Kidney tubule cell (primary cell): ENCODE results near the gene SGPP1.
"Not testable (repeated sequence)": the region's sequence is repeated elsewhere in the genome, so short reads cannot be mapped to it uniquely, and the experiment has no call there.

ENCODE experiments used
- DNase-seq: peaks from one replicate; pipeline ENCODE4 v3.0.0-alpha.2; 2018; ENCODE audit warnings: low spot score

Gene SGPP1

DNA sequence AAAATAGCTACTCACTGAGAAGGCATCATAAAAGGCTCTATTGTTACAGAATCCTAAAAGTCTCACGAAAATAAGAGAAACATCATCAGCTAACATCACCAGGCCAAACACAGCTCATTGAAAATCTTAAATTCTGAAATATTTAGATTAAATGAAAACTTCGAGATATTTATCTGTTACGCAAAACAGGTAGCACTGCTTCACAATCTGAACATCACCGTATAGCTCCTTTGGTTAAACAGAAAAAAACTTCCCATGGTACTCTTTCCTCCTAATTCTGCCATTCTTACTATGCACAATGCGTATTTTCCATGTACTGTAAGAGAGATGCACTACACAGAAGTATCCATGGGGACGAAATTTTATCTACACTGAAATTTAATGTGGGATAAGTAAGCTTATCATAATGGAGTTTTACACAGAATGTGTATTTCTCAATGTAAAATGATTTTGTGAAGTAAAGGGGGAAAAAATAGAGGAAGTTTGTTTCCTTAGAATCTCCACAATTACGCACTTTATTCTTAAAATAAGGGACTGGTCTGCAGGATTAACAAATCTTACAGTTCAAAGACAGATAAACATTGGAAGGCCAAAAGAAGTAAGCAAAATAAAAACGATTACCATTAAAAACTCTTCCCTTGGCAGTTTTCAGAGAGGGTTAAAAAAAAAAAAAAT lies 1.9 kb downstream of the SGPP1 start:
- DNase-seq = no peak

DNA sequence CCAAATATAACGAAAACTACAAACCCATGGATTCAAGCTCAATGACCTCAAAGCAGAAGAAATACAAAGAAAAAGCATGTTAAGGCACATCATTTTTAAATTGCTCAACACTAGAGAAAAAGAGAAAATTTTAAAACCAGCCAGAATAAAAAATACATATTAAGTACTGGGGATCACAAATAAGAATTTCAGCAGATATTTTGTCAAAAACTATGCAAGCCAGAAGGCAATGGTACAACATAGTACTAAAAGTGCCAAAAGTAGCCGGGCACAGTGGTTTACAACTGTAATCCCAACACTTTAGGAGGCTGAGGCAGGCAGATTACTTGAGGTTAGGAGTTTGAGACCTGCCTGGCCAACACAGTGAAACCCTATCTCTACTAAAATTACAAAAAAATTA lies 10.2 kb downstream of the SGPP1 start:
- peak; percentile 20 for DNase-seq

DNA sequence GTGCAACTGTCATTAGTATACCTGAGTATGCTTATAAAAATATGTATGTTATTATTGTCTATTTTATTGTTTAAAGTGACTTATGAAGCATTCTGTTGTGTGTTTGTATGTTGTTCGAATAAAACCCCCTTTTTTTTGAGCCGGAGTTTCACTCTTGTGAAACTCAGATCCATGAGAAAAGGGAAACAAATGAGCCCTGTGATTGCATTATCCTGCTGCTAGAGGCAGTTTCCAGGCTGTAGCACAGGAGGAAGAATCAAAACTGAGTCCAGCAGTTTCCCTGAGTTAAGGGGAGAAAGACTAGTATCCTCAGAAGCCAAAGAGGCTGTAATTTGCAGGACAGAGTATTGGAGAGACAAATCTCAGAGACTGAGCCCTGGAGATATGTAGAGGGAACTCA lies 12.5 kb downstream of the SGPP1 start:
- DNase-seq = no peak

DNA sequence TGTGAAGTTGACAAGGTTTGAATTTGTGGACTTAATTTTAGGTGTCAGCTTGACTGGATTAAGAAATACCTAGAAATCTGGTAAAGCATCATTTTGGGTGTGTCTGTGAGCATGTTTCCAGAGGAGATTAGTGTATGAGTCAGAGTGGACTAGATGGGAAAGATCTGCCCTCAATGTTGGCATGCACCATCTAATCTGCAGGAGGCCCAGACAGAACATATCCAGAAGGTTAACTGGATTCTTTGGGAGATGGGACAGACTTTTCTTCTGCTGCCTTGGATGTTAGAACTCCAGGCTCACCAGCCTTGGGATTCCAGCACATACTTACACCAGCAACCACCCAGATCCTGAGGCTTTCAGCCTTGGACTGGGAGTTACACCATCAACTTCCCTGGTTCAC lies 14.1 kb downstream of the SGPP1 start:
- peak; percentile 9 for DNase-seq

DNA sequence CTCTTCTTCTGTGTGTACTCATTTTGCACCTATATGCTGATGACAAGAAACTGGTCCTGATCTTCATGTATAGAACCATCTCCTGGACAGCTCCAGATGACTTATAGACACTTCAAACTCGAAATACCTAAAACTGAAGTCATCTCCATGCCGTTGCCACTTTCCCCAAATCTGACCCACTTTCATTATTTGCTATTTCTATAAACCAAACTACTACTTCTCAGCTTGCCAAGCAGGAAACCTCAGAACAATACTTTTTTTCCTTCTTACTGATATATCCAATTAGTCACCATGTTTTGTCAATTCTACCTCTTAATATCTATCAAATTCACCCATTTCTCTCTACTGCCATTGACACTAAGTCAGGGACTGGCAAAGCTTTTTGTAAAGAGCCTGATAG lies 14.8 kb downstream of the SGPP1 start:
- DNase-seq = no peak

DNA sequence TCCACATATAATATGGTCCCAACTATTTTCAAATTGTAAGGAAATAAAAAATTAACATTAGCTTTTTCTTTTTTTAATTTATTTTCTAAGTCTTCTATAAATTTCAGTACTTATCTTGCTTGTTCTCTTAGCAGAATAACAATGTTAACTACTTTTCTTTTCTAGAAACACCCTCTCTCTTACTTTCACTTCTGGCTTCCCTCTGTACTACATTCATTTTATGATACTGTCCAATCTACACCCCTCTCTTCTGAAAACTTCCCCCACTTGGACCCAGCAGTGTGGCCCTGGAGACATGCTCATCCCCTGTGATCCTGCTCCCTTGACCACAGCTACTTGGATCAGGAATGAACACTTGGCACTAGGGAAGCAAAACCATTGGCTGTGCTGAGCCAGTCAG lies 15.7 kb downstream of the SGPP1 start:
- DNase-seq = no peak

DNA sequence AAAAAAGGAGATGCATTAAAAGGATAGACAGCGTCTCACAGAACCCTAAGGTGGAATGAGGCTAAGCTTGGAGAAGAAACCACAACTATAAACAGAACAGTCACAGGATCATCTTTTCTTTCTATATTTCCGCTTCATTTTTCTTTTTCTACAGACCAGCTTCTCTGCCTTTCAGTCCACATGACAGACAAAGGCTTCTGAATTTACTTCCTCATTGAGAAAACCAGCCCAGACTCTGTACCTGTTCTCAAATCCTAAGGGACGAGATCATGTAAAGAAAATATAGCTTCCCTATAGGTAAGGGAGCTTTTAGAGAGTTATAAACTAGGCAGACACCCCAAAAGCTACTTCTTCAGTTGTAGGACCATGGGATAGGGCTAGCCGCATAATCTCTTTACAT lies 17.4 kb downstream of the SGPP1 start:
- no peak for DNase-seq

DNA sequence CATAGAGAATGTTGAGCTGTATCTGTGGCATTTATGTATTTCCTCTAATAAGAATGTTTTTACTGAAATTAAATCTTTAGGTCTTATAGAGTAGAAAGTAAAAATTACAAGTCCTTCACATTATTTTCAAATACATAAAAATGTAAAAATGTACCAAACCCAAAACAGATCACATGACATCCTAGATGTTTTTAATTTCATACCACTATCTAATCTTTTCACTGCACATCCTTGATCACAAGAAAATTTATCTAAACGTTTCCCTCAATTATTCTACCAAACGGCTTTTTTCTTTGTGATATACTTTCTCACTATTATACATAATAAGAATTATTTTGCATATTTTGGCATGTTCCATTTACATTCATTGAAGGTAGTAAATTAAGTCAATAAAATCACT lies 18.3 kb downstream of the SGPP1 start:
- no peak for DNase-seq

DNA sequence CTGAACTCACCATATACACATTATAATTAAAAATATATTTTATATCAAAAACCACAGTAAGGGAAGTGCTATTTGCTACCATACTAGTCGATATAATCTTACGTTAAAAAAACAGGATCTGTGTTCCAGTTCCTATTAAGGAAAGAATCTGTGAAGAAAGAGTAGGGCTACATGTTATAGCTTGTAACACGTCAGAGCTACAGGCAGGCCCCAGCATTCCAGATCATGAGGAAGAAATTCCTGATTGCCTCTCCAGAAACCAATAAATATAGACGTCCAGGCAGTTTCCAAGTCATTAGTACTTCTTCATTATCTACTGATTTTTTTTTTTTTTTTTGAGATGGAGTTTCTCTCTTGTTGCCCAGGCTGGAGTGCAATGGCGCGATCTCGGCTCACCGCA lies 20.6 kb downstream of the SGPP1 start:
- no peak for DNase-seq

DNA sequence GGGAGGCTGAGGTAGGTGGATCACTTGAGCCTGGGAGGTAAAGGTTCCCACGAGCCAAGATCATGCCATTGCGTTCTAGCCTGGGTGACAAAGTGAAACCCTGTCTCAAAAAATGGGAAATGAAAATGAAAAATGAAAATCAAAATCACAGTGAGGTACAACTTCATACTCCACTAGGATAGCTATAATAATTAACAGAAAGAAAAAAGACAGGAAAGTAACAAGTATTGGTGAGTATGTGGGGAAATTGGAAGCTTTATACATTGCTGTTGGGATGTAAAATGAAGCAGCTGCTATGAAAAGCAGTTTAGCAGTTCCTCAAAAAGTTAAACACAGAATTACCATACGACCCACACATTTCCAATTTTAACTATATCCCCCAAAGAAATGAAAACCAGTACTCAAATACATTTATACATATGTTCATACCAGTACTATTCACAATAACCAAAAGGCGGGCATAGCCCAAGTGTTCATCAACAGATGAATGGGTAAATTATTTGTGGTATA lies 22.2 kb downstream of the SGPP1 start:
- no peak for DNase-seq

DNA sequence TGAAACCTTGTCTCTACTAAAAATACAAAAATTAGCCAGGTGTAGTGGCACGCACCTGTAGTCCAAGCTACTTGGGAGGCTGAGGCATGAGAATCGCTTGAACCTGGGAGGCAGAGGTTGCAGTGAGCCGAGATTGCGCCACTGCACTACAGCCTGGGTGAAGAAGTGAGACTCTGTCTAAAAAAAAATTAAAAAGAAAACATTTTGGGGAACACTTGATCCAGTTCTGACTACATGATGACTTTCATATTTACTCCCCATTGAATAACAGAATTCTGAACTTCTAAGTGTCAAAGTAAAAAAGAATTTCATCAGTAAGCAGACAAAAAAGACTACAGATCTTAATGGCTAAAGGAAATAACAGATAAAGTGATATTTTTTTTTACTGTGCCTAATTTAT lies 25.3 kb downstream of the SGPP1 start:
- DNase-seq = not testable (repeated sequence)

DNA sequence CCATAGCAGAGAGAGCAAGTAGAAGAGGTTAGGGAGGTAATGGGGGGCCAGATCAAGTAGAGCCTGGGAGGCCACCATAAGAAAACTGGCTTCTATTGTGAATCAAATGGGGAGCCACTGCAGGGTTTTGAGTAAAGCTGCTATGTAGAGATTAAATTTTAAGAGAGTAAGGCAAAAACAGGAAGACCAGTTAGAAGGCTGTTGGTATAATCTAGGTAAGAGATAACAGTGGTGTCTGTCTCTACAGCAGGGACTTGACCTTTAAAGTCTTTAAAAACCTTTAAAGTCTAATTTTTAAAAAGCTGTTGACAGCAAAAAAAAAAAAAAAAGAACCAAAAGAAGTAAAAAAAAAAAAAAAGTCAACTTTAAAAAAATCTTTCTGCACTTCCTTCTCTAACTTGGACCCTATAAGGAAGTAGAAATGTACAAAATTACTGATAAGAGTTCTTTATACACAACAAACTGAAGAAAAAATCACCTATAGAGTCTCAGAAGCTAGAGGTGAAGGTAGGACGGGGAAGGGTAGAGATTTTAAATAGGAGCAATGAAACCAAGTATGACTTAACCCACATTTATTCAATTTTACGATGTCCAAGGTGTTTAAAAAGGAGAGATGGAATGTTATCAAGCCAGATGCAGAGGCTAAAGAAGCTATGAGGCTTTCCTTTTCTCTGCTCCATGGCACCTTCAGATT lies 26.1 kb downstream of the SGPP1 start:
- no peak for DNase-seq

DNA sequence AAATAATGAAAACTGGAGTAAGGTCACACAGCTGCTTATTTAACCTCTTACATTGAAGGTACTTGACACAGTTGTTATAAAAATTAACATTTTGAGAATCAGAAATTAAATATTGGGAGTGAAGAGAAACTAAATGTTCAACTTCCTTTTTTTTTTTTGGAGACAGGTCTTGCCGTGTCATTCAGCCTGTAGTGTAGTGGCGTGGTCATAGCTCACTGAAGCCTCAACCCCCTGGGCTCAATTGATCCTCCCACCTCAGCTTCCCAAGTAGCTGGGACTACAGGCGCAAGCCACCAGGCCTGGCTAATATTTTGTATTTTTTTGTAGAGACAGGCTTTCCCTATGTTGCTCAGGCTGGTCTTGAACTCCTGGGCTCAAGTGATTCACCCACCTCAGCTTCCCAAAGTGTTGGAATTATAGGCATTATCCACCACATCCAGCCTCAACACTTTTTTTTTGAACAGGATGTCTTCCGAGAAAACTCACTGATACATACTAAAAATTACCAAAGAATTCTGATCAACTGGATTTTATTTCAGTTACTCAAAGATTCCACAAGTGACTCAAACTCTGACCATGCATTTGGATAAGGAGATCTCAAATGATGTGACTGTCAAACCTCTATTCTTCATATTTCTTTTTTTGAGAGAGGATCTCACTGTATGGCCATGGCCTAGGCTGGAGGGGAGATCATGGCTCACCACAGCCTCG lies 35.4 kb downstream of the SGPP1 start:
- no peak for DNase-seq

DNA sequence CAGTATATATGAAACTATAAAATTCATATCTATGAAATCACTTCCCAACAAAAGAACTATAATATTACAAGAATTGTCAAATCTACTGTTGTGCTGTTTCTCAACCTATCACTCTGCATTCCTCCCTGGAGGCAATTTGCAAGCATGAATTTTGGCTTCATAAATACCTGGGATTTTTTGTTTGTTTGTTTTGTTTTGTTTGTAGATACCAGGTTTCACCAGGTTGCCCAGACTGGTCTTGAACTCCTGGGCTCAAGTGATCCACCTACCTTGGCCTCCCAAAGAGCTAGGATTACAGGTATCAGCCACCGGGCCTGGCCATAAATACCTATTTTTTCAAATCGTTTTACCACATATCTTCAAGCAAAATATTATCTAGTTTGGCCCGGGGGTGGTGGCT lies 38.7 kb downstream of the SGPP1 start:
- no peak for DNase-seq

DNA sequence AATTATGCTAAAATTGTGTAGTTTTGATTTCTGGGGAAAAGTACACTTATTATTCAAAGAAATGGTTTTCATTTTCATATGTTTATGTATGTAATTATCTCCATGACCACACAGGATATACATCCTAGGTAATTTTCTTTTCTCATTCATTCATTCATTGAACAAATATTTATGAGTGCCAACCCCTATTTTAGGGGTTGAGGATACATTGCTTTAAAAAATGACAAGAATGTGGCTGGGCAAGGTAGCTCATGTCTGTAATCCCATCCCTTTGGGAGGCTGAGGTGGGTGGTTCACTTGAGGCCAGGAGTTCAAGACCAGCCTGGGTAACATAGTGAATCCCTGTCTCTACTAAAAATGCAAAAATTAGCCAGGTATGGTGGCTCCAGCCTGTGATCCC lies 40.9 kb downstream of the SGPP1 start:
- no peak for DNase-seq

DNA sequence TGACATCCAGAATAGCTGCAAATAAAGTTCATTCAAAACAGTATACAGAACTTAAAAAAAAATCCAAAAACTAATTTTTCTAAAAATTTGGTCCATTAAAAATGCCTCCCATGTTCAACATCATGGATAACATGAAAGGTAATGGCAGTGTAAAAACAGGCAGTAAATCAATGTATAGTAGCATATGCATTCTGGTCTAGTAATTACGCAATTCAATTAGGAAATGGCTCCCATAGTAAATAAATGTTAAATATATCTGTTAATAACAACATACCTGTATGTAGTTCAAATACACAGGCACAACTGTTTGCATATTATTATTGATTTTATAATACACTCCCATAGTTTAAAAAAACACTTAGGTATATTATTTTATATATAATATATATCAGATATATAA lies 42.5 kb downstream of the SGPP1 start:
- DNase-seq = no peak

DNA sequence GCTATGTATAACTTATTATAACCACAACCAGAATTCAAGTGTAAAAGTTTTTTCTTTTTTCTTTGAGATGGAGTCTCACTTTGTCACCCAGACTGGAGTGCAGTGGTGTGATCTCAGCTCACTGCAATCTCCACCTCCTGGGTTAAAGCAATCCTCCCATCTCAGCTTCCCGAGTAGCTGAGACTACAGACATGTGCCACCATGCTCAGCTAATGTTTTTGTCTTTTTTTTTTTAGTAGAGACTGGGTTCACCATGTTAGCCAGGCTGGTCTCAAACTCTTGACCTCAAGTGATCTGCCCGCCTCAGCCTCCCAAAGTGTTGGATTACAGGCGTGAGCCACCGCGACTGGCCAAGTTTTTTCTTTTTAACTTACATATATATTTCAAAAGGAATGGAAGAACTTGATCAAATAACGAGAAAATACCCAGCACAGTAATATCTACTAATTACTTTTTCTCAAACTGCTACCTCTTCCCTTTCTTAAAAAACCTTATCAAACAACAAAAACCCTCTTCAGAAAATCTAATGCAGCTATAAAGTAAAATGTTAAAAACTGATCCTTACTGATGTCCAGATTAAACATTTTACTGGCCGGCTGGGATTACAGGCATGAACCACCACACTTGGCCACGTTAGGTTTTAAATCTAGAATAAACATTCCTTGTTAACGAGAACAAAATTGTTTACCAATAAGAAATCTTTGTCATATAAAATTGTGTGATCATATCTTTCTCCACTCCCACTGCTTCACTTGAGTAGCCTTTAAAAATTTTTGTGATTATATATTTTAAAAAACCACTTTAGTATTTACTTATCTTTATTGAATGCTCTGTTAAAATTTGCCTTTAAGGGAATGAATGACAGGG lies 44.9 kb downstream of the SGPP1 start:
- no peak for DNase-seq

DNA sequence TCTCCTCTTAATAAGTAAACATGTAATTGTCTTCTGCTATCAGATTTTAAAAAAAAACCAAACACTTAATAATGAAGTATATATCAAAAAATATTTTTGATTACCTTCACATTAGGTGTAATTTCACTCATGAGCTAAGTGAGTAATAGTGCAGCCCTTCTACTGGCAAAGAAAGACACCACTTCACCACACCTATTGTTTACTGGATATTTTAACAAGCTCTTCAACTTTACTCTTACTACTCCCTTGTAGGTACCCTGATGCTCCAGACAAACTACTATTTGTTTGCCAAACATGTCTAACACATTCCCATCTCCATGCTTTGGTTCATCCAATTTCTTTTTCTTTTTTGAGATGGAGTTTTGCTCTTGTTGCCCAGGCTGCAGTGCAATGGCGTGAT lies 49.3 kb downstream of the SGPP1 start:
- DNase-seq = no peak

DNA sequence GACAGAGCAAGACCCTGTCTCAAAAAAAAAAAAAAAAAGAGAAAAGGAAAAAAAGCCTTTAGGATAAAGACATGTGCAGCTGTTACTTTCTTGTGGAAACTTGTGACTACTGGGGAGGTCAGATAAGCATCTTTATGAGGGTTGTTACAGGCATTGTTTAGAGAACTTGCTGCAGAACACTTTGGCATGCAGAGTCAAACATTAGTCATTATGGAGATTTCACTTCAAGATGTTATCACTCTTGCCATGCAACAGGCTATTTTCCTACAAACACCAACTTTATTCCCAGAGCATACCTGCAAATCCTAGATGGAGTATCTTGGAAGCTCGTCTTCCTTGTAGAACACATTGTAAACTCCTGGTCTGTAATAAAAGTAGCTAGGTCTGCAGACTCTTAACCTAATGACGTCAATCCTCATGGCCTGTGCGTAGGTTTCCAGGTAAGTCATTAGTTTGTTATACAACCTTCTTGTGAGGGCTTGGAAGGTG lies 49.9 kb downstream of the SGPP1 start:
- DNase-seq = peak; percentile 44

DNA sequence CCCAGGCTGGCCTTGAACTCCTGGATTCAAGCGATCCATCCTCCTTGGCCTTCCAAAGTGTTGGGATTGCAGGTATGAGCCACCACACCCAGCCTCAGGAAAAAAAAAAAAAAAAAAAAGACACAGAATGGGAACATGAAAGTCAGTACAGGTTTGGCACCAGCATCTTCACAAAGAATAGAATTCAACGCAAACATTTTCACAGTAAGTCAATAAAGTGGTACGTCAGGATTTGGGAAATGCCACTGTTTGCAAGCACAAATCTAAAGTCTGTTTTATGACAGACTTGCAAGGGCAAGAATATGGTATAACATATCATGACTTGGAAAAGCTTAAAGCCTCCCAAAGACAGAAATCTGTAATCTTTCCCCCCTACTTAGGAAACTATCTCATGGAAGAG lies 51.2 kb downstream of the SGPP1 start:
- no peak for DNase-seq

DNA sequence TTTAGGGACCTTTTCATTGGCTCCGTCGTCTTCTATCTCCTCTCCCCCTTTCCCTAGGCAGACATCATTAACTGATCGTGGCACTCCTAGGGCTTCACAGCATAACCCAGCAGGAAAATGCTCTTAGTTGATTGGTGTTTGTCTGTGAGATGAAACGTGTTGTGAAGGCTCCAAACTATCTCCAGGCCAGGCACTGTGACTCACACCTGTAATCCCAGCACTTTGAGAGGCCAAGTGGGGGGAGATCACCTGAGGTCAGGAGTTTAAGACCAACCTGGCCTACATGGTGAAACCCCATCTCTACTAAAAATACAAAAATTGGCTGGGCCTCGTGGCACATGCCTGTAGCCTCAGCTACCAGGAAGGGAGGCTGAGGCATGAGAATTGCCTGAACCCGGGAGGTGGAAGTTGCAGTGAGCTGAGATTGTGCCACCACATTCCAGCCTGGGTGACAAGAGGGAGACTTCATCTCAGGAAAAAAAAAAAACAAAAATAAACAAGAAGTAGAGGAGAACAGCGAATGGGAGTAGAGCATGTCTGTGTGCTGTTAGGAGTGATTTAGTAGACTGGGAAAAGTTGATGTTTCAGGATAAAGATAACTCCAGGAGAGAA lies 53.9 kb downstream of the SGPP1 start:
- peak; percentile 37 for DNase-seq

DNA sequence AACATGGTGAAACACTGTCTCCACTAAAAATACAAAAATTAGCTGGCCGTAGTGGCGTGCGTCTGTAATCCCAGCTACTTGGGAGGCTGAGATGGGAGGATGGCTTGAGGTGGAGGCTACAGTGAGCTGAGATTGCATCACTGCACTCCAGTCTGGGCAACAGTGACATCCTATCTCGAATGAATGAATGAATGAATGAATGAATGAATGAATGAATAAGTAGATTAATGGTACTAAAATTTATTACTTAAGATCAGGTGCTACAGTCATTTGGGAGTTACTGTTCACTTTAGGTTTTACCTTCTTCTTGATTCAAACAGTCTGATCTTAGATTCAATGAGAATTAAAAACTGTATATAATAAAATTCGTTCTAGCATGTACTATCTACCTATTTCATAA lies 54.6 kb downstream of the SGPP1 start:
- no peak for DNase-seq
